Natural killer cell (primary cell): ENCODE results near the gene AGPAT1. TPM values are rescaled to one million over a fixed set of nuclear protein-coding genes. Genes with fewer than 3 reads are reported as not detected.

ENCODE experiments used
- ATAC-seq, 3 donors: fragments of 150-1000 bp in 2 of 3; fragments of 200-7000 bp in 1 of 3; cut with Tn5 transposase; 1 replicate in 1 of 3; 2 replicates in 2 of 3; pipeline ENCODE4 v1.10.0; 2021; ENCODE audit warnings: mild to moderate bottlenecking in 2 of 3, moderate library complexity in 2 of 3
- DNase-seq, 2 donors: peaks; one replicate each; pipeline versions ENCODE4 v3.0.0 to v3.0.0-alpha.2; 2013 to 2021; ENCODE audit warnings: mixed read lengths in 1 of 2
- H3K27ac ChIP-seq: one replicate; pipeline ENCODE4 v1.5.1; 2013; ENCODE audit warnings: mild to moderate bottlenecking, low read length
- H3K27me3 ChIP-seq: one replicate; pipeline ENCODE4 v1.6.1; 2013; ENCODE audit warnings: low read length; ENCODE audit not compliant: control insufficient read depth, insufficient read depth
- H3K36me3 ChIP-seq: one replicate; pipeline ENCODE4 v1.6.1; 2013; ENCODE audit warnings: low read length; ENCODE audit not compliant: control insufficient read depth, insufficient read depth
- H3K4me1 ChIP-seq: one replicate; pipeline ENCODE4 v1.6.1; 2013; ENCODE audit warnings: low read length; ENCODE audit not compliant: control insufficient read depth, insufficient read depth
- H3K4me3 ChIP-seq: one replicate; pipeline ENCODE4 v1.5.1; 2013; ENCODE audit warnings: low read length
- H3K9me3 ChIP-seq: one replicate; pipeline ENCODE4 v1.6.1; 2013; ENCODE audit warnings: low read length; ENCODE audit not compliant: control insufficient read depth, insufficient read depth
- H3K27ac Mint-ChIP-seq, 2 donors: one replicate each; pipeline ENCODE4 v1.8.0; 2022; ENCODE audit warnings: mild to moderate bottlenecking in 2 of 2, mixed read lengths in 2 of 2, moderate library complexity in 1 of 2
- H3K27me3 Mint-ChIP-seq, 2 donors: one replicate each; pipeline ENCODE4 v1.8.0; 2022; ENCODE audit warnings: low read depth in 2 of 2, mixed read lengths in 2 of 2
- H3K36me3 Mint-ChIP-seq: one replicate; pipeline ENCODE4 v1.8.0; 2022; ENCODE audit warnings: mixed read lengths
- H3K4me1 Mint-ChIP-seq, 2 donors: one replicate each; pipeline ENCODE4 v1.8.0; 2022; ENCODE audit warnings: mixed read lengths in 2 of 2
- H3K4me3 Mint-ChIP-seq: one replicate; pipeline ENCODE4 v1.8.0; 2022; ENCODE audit warnings: mild to moderate bottlenecking, moderate library complexity, mixed read lengths
- H3K9me3 Mint-ChIP-seq, 2 donors: one replicate each; pipeline ENCODE4 v1.8.0; 2022; ENCODE audit warnings: mixed read lengths in 2 of 2
- CTCF ChIP-seq: fragments of 200-600 bp; IDR thresholded peaks from one replicate; pipeline ENCODE4 v1.8.0; 2022; ENCODE audit warnings: antibody characterized with exemption
- WGBS: methylation state at CpG from one replicate; pipeline ENCODE4 v1.1.7; 2013; ENCODE audit warnings: missing lambda C conversion rate; ENCODE audit not compliant: insufficient coverage; 5-methylcytosine and 5-hydroxymethylcytosine counted together
- intact Hi-C: fragments of 100-400 bp; cut with micrococcal nuclease; formaldehyde crosslinking; loops from one replicate; pipeline ENCODE4 v1.14.2; 2022
- total RNA-seq, 4 donors: library from RNA; stranded (reverse); fragments of 120-200 nt in 1 of 4; gene quantifications; one replicate each; pipeline versions ENCODE4 v1.2.3 to v1.2.4, GENCODE V29; 2013 to 2022

Gene AGPAT1
- total RNA-seq, 3 donors from 2014 or later (not counting 1 experiment from before 2014, with no cell fraction given) = 29.5 to 31.9 (median 31.2) TPM

GRCh38 chr6:32192608-32193039 lies 16.7 kb upstream of the AGPAT1 start, which contains the start of gene GPSM3:
Gene GPSM3, minus strand, starts transcription at chr6:32192643. Its CDS starts 130 bp downstream, at chr6:32192513.
- Histone ChIP-seq H3K9me3 (no peaks in the 10 kb centered on the region), H3K4me1 (peaks cover 85% of the 10 kb centered on the region), H3K27me3 (no peaks in the 10 kb centered on the region), H3K27ac (peak within 1 kb of the TSS; percentile 99), H3K4me3 (peak within 1 kb of the TSS; percentile 69), H3K36me3 (peaks cover 10% of the 10 kb centered on the region)
- Mint-ChIP-seq H3K9me3 (no peaks in the 10 kb centered on the region), H3K27ac (peak within 1 kb of the TSS; percentile 99), H3K36me3 (peaks cover 1% of the 10 kb centered on the region), H3K27me3 (no peaks in the 10 kb centered on the region), H3K4me3 (peak within 1 kb of the TSS; percentile 94), H3K4me1 (peaks cover 66 to 86% of the 10 kb centered on the region in 2 donors)
- 0% methylated on average over 4 of the region's 5 CpGs for WGBS
- intact Hi-C loops = loop anchor here (10.0 kb wide), 1 partner anchor 218 kb away; the partner anchor contains the start of gene DXO
- ATAC-seq = no peak
- no peak for TF ChIP-seq CTCF
- peak; percentile 50 to 83 for DNase-seq

DNA sequence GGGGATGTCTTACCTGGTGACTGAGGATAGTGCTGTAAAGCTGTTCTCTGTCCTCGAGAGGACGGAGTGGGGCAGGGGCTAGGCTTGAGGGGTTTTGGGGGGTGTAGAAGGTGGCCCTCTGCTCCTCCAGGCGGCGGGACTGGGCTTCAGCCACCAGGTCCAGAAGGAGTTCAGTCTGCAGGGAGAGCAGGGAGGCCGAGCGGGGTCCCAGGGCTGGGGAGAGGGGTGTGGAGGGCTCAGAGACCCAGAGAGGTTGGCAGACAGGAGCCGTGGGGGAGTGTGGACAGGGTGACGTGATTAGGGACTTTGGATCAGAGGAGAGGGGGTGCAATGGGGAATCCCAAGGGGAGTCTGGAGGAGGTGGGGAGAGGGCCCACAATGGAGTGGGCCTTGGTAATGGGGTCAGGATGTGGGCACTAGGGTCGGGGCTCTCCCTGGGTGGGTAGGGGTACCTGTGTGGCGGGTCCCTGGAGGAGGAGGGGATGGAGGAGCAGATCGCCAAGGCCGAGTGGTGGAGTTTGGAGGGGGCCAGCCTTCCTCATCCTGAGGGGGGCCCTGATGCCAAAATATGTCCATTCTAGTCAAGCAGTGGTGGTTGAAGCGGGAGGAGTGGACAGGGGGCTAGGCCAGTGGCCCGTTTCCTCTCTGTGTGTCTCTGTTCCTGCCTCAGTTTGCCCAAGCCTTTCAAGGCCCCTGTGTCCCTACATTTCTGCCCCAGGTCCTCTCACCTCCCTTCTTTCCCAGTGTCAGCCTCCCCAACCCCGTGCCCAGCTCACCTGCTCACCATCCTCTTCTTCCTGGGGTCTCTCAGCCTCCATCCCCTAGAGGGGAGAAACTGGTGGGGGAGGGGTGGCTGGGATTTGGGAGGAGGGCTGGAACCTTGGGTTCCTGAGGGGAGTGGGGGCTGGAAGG lies 16.1 kb upstream of the AGPAT1 start:
- H3K4me3 ChIP-seq = peak overlapping the region; percentile 69
- H3K36me3 ChIP-seq = peaks cover 17% of the 10 kb centered on the region
- intact Hi-C loops = loop anchor here (10.0 kb wide), 1 partner anchor 217 kb away; the partner anchor contains the start of gene DXO
- Mint-ChIP-seq H3K27ac (peak overlapping the region; percentile 99), H3K36me3 (peaks cover 8% of the 10 kb centered on the region), H3K27me3 (no peaks in the 10 kb centered on the region), H3K4me1 (peaks cover 70 to 90% of the 10 kb centered on the region in 2 donors), H3K4me3 (peak overlapping the region; percentile 94), H3K9me3 (no peaks in the 10 kb centered on the region)
- no peak for TF ChIP-seq CTCF
- H3K4me1 ChIP-seq = peaks cover 87% of the 10 kb centered on the region
- DNase-seq (peak in 1 of 2 donors; percentile 65), ATAC-seq (no peak)
- H3K27me3 ChIP-seq = no peaks in the 10 kb centered on the region
- WGBS = 19% methylated on average over 14 of the region's 15 CpGs
- H3K9me3 ChIP-seq = no peaks in the 10 kb centered on the region
- H3K27ac ChIP-seq = peak overlapping the region; percentile 99

GRCh38 chr6:32190911-32191677 lies 15.2 kb upstream of the AGPAT1 start:
- peak overlapping the region; percentile 99 for H3K27ac Mint-ChIP-seq

More at GRCh38 chr6:32190911-32191677, 15.2 kb upstream of the AGPAT1 start:
- peak in 1 of 2 donors; percentile 30 for DNase-seq
- Mint-ChIP-seq H3K27me3 (no peaks in the 10 kb centered on the region), H3K9me3 (no peaks in the 10 kb centered on the region), H3K4me3 (peak overlapping the region; percentile 94), H3K4me1 (peaks cover 68 to 90% of the 10 kb centered on the region in 2 donors), H3K36me3 (peaks cover 16% of the 10 kb centered on the region)
- TF ChIP-seq CTCF = no peak
- intact Hi-C loops = loop anchor here (1.0 to 10.0 kb wide), 2 partner anchors 13 to 216 kb away; partner anchors contain the start of genes DXO and RNF5
- Histone ChIP-seq H3K4me1 (peaks cover 85% of the 10 kb centered on the region), H3K9me3 (no peaks in the 10 kb centered on the region), H3K36me3 (peaks cover 25% of the 10 kb centered on the region), H3K4me3 (peak overlapping the region; percentile 69), H3K27ac (peak overlapping the region; percentile 99), H3K27me3 (no peaks in the 10 kb centered on the region)
- no peak for ATAC-seq
- WGBS = 57% methylated on average over 7 of the region's 8 CpGs
